KMS-11 (cell line): ENCODE measurements around the gene GJB1.

Experiments used
- H2AFZ ChIP-seq: fragments of 200-600 bp; sonication (generic); 2 replicates; pipeline ENCODE4 v1.6.1; 2016; ENCODE audit warnings: antibody characterized with exemption, mixed run types, low read depth
- H3K27ac ChIP-seq: fragments of 200-600 bp; sonication (generic); 2 replicates; pipeline ENCODE4 v1.6.1; 2016; ENCODE audit warnings: mild to moderate bottlenecking, mixed run types
- H3K27me3 ChIP-seq: fragments of 200-600 bp; sonication (generic); 2 replicates; pipeline ENCODE4 v1.6.1; 2017; ENCODE audit warnings: mild to moderate bottlenecking, low read depth, mixed run types, moderate library complexity; ENCODE audit not compliant: insufficient read depth
- H3K36me3 ChIP-seq: fragments of 200-600 bp; sonication (generic); 2 replicates; pipeline ENCODE4 v1.6.1; 2017; ENCODE audit warnings: mild to moderate bottlenecking, mixed run types; ENCODE audit not compliant: insufficient read depth
- H3K4me1 ChIP-seq: fragments of 200-600 bp; sonication (generic); 2 replicates; pipeline ENCODE4 v1.6.1; 2016; ENCODE audit warnings: mild to moderate bottlenecking, low read depth, mixed run types; ENCODE audit not compliant: poor library complexity, severe bottlenecking
- H3K4me2 ChIP-seq: fragments of 200-600 bp; sonication (generic); 2 replicates; pipeline ENCODE4 v1.7.0; 2016; ENCODE audit warnings: mild to moderate bottlenecking, mixed run types
- H3K4me3 ChIP-seq: fragments of 200-600 bp; sonication (generic); IDR thresholded peaks from 2 replicates; pipeline ENCODE4 v1.6.1; 2017; ENCODE audit warnings: low read depth, low read length, mixed read lengths; ENCODE audit not compliant: insufficient read depth
- H3K79me2 ChIP-seq: fragments of 200-600 bp; sonication (generic); 2 replicates; pipeline ENCODE4 v1.6.1; 2016; ENCODE audit warnings: low read depth, mixed run types; ENCODE audit not compliant: insufficient read depth
- H3K9ac ChIP-seq: fragments of 200-600 bp; sonication (generic); 2 replicates; pipeline ENCODE4 v1.6.1; 2016; ENCODE audit warnings: mild to moderate bottlenecking, mixed run types
- H4K20me1 ChIP-seq: fragments of 200-600 bp; sonication (generic); 2 replicates; pipeline ENCODE4 v1.6.1; 2016; ENCODE audit warnings: mild to moderate bottlenecking, mixed run types; ENCODE audit not compliant: insufficient read depth
- TF ChIP-seq, protein P1 (sequence below): fragments of 200-600 bp; sonication (generic); conservative IDR thresholded peaks from 2 replicates; pipeline ENCODE4 v1.6.1; 2017; ENCODE audit warnings: low read depth, mild to moderate bottlenecking, antibody characterized with exemption, low read length, moderate library complexity, mixed read lengths

Gene GJB1

DNA sequence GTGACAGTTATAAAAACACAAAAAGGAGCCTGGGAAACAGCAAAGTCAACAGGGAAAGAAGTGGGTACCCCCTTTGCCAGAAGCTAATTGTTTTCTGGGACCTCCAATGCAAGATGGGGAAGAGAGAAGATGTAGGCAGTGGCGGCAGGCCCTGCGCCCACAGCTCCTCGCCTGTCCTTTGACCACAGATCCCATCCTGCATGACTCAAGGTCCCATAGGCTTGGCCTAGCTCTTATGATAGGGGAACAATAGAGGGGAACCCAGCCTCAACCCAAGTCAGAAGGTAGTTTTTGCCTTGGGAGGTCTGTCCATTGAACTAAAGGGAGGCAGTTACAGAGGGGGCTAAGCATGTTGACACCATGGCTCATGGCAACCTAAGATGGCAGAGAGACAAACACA lies 16.8 kb downstream of the GJB1 start:
- H4K20me1 ChIP-seq: no peaks in the 10 kb centered on the region
- no peak overlapping the region for H3K4me2 ChIP-seq
- H3K4me1 ChIP-seq: peaks cover 2% of the 10 kb centered on the region
- H2AFZ ChIP-seq: no peak overlapping the region
- H3K27ac ChIP-seq: no peak overlapping the region
- H3K9ac ChIP-seq: no peak overlapping the region
- H3K36me3 ChIP-seq: no peaks in the 10 kb centered on the region
- no peak overlapping the region for H3K4me3 ChIP-seq
- TF ChIP-seq, protein P1, sequence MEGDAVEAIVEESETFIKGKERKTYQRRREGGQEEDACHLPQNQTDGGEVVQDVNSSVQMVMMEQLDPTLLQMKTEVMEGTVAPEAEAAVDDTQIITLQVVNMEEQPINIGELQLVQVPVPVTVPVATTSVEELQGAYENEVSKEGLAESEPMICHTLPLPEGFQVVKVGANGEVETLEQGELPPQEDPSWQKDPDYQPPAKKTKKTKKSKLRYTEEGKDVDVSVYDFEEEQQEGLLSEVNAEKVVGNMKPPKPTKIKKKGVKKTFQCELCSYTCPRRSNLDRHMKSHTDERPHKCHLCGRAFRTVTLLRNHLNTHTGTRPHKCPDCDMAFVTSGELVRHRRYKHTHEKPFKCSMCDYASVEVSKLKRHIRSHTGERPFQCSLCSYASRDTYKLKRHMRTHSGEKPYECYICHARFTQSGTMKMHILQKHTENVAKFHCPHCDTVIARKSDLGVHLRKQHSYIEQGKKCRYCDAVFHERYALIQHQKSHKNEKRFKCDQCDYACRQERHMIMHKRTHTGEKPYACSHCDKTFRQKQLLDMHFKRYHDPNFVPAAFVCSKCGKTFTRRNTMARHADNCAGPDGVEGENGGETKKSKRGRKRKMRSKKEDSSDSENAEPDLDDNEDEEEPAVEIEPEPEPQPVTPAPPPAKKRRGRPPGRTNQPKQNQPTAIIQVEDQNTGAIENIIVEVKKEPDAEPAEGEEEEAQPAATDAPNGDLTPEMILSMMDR: no peak
- no peaks in the 10 kb centered on the region for H3K79me2 ChIP-seq
- no peaks in the 10 kb centered on the region for H3K27me3 ChIP-seq

DNA sequence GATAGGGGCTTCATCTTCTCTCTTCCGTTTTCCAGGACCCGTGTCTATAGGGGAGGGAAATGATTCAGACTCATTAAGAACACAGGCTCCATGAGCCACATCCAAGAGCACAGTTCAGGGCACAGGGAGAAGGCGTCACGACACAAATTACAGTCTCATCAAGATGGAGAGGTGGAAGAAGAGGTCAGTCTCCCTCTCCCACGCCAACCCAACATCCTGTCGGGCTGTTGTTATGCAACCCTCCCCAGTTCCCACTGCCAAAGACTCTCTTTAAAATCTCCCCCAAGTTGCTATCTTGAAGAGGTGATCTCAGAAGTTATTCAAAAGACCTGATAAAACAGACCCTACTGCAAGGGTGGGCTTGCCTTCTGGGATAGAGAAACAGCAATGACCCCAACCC lies 18.3 kb downstream of the GJB1 start:
- Histone ChIP-seq H3K27me3 (no peaks in the 10 kb centered on the region), H3K4me2 (no peak overlapping the region), H3K36me3 (no peaks in the 10 kb centered on the region)

DNA sequence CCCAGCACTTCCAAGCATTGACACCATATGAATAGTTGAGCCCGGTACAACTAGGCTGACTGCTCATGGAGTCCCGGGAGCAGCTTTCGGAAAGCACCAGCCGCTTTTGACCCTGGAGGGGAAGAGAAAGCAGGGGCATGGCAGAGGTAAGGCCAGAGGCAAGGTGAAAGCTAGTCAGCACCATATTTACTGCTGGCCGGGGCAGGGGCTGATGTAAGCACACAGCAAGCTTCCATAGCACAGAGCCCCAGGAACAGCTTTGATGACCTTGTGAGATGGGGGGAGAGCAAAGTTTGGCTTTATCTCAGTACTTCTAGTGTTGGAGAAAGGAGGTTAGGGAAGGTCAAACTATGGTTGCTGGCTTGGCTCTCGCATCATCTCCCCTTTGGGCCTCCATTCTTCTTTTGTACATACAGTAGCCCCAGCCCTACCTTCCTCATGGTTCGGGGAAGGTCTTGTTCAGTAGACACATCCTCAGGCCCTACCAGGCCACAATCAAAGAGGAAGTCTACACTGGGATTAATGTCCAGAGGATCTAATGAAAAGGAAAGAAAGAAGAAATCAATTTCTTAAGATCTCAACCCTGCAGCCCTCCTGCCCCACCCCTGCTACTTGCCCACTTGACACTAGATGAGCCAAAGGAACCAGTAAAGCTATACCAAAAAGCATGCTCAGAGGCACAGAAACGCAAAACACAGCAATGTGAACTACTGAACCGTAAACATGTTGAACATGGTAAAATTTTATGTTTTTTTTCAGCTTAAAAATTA lies 21.5 kb downstream of the GJB1 start:
- Histone ChIP-seq H3K9ac (no peak overlapping the region), H3K4me3 (no peak overlapping the region), H3K27me3 (no peaks in the 10 kb centered on the region), H3K79me2 (no peaks in the 10 kb centered on the region), H3K27ac (no peak overlapping the region), H3K36me3 (no peaks in the 10 kb centered on the region), H2AFZ (no peak overlapping the region), H3K4me2 (no peak overlapping the region), H3K4me1 (peaks cover 3% of the 10 kb centered on the region), H4K20me1 (no peaks in the 10 kb centered on the region)
- TF ChIP-seq, protein P1: no peak

More for the DNA sequence above, 18.3 kb downstream of the GJB1 start:
- no peak overlapping the region for H2AFZ ChIP-seq
- H3K27ac ChIP-seq: no peak overlapping the region
- H4K20me1 ChIP-seq: no peaks in the 10 kb centered on the region
- H3K4me3 ChIP-seq: no peak overlapping the region
- H3K9ac ChIP-seq: no peak overlapping the region
- TF ChIP-seq, protein P1: no peak
- peaks cover 3% of the 10 kb centered on the region for H3K4me1 ChIP-seq
- no peaks in the 10 kb centered on the region for H3K79me2 ChIP-seq

DNA sequence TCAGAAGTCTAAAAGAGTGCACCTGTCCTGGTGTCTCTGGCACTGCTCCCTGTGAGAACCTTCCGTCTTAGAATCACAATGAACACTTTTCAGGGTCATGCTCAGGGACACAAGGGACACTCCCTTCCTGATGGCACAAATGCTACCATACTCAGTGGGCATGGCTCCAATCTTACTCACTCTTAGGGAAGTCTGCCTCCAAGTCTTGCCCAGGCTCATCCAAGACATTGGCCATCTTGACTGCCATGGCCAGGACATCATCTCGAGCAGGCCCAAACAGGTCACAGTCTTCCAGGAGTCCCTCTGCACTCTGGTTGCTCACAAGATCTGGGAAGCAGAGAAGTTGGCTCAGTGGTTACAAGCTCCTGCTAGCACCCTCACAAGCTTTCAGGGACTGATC lies 22.1 kb downstream of the GJB1 start:
- Histone ChIP-seq H4K20me1 (no peaks in the 10 kb centered on the region), H3K36me3 (no peaks in the 10 kb centered on the region)

More for the DNA sequence above, 22.1 kb downstream of the GJB1 start:
- H2AFZ ChIP-seq: no peak overlapping the region
- no peak overlapping the region for H3K4me2 ChIP-seq
- no peaks in the 10 kb centered on the region for H3K79me2 ChIP-seq
- no peak overlapping the region for H3K4me3 ChIP-seq
- H3K27ac ChIP-seq: no peak overlapping the region
- no peaks in the 10 kb centered on the region for H3K27me3 ChIP-seq
- peaks cover 3% of the 10 kb centered on the region for H3K4me1 ChIP-seq
- H3K9ac ChIP-seq: no peak overlapping the region
- TF ChIP-seq, protein P1: no peak
